ENCODE measurements around the gene WWOX.

- TF ChIP-seq, protein P1, sequence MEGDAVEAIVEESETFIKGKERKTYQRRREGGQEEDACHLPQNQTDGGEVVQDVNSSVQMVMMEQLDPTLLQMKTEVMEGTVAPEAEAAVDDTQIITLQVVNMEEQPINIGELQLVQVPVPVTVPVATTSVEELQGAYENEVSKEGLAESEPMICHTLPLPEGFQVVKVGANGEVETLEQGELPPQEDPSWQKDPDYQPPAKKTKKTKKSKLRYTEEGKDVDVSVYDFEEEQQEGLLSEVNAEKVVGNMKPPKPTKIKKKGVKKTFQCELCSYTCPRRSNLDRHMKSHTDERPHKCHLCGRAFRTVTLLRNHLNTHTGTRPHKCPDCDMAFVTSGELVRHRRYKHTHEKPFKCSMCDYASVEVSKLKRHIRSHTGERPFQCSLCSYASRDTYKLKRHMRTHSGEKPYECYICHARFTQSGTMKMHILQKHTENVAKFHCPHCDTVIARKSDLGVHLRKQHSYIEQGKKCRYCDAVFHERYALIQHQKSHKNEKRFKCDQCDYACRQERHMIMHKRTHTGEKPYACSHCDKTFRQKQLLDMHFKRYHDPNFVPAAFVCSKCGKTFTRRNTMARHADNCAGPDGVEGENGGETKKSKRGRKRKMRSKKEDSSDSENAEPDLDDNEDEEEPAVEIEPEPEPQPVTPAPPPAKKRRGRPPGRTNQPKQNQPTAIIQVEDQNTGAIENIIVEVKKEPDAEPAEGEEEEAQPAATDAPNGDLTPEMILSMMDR (conservative IDR thresholded peaks at IDR 0.05 in 1 of 2, IDR thresholded peaks at IDR 0.05 in 1 of 2; ENCODE audit: extremely low read depth in 1 of 2, insufficient read depth in 1 of 2, low read depth in 1 of 2, low read length in 2 of 2), result peak; percentile 57 to 95
- TF ChIP-seq EZH2 (IDR thresholded peaks at IDR 0.05; ENCODE audit: borderline replicate concordance, low read length), result no peak
These were observed 636 bp downstream of the WWOX start for GRCh38 chr16:78100112-78100467.

All from mammary epithelial cell (primary cell).